B cell (primary cell): ENCODE results near the gene M1AP. TPM values are rescaled to one million over a fixed set of nuclear protein-coding genes. Genes with fewer than 3 reads are reported as not detected.
A peak's percentile ranks its signal among the peaks of the same experiment; 100 is the strongest.

Experiments
- ATAC-seq: fragments of 200-7000 bp; cut with Tn5 transposase; one replicate; pipeline ENCODE4 v1.10.0; 2021; ENCODE audit warnings: low read depth, mild to moderate bottlenecking, moderate number of reproducible peaks, moderate library complexity
- CTCF ChIA-PET: fragments of 350-600 bp; sonication (Branson Sonifier 250); formaldehyde crosslinking; loops from one replicate; lab custom pipeline; 2021; ENCODE audit warnings: antibody characterized with exemption, inconsistent platforms; lab: Charles Lee
- POLR2A ChIA-PET: fragments of 350-600 bp; sonication (Branson Sonifier 250); formaldehyde crosslinking; loops from one replicate; lab custom pipeline; 2021; ENCODE audit warnings: antibody characterized with exemption; lab: Charles Lee
- DNase-seq: peaks from one replicate; pipeline ENCODE4 v3.0.0; 2013
- H2AFZ ChIP-seq: 2 replicates; pipeline ENCODE4 v1.6.1; 2012; ENCODE audit warnings: mild to moderate bottlenecking, low read depth, low read length; ENCODE audit not compliant: insufficient read depth, poor library complexity, severe bottlenecking
- H3K27ac ChIP-seq, 2 donors: 1 replicate in 1 of 2; 2 replicates in 1 of 2; pipeline ENCODE4 v1.5.1; 2012 to 2013; ENCODE audit warnings: low read length in 2 of 2, mild to moderate bottlenecking in 2 of 2, moderate library complexity in 1 of 2
- H3K27me3 ChIP-seq, 4 experiments: fragments of 200-600 bp in 1 of 4; sonication (generic) in 1 of 4; replicated peaks in 1 of 4; 1 replicate in 2 of 4; 2 replicates in 2 of 4; pipeline versions ENCODE4 v1.6.1 to v1.7.0; 2013 to 2016; ENCODE audit warnings: low read length in 3 of 4, mild to moderate bottlenecking in 2 of 4, mixed read lengths in 1 of 4, moderate library complexity in 1 of 4; ENCODE audit not compliant: insufficient read depth in 4 of 4, control insufficient read depth in 3 of 4; ENCODE audit errors: control extremely low read depth in 1 of 4
- H3K36me3 ChIP-seq, 2 experiments: replicated peaks in 1 of 2; 1 replicate in 1 of 2; 2 replicates in 1 of 2; pipeline versions ENCODE4 v1.6.1 to v1.7.1; 2013; ENCODE audit warnings: low read length in 1 of 2; ENCODE audit not compliant: insufficient read depth in 2 of 2, control insufficient read depth in 1 of 2; ENCODE audit errors: control extremely low read depth in 1 of 2, extremely low read depth in 1 of 2
- H3K4me1 ChIP-seq, 2 donors: fragments of 200-600 bp in 1 of 2; sonication (generic) in 1 of 2; 1 replicate in 1 of 2; 2 replicates in 1 of 2; pipeline versions ENCODE4 v1.5.1 to v1.6.1; 2013 to 2017; ENCODE audit warnings: low read length in 2 of 2; ENCODE audit not compliant: control insufficient read depth in 2 of 2, insufficient read depth in 2 of 2
- H3K4me2 ChIP-seq: replicated peaks from 2 replicates; pipeline ENCODE3; 2012; ENCODE audit warnings: mild to moderate bottlenecking, low read depth, low read length; ENCODE audit not compliant: poor library complexity, severe bottlenecking
- H3K4me3 ChIP-seq, 5 experiments: fragments of 200-600 bp in 1 of 5; sonication (generic) in 1 of 5; 1 replicate in 3 of 5; 2 replicates in 2 of 5; pipeline versions ENCODE4 v1.5.1 to v1.7.0; 2011 to 2016; ENCODE audit warnings: low read length in 4 of 5, mild to moderate bottlenecking in 4 of 5, low read depth in 2 of 5, control low read depth in 1 of 5, moderate library complexity in 1 of 5; ENCODE audit not compliant: insufficient read depth in 1 of 5; ENCODE audit errors: control extremely low read depth in 1 of 5, extremely low read depth in 1 of 5
- H3K79me2 ChIP-seq: fragments of 200-600 bp; sonication (generic); one replicate; pipeline ENCODE4 v1.6.0; 2016; ENCODE audit warnings: low read length; ENCODE audit not compliant: control insufficient read depth, insufficient read depth
- H3K9ac ChIP-seq: fragments of 200-600 bp; sonication (generic); 2 replicates; pipeline ENCODE4 v1.6.1; 2017; ENCODE audit warnings: mild to moderate bottlenecking, low read length, moderate library complexity
- H3K9me3 ChIP-seq, 3 donors: one replicate each; pipeline versions ENCODE4 v1.6.1 to v1.7.1; 2013; ENCODE audit warnings: low read length in 2 of 3; ENCODE audit not compliant: control insufficient read depth in 2 of 3, insufficient read depth in 1 of 3; ENCODE audit errors: control extremely low read depth in 1 of 3
- H4K20me1 ChIP-seq: 2 replicates; pipeline ENCODE4 v1.6.0; 2012; ENCODE audit warnings: mild to moderate bottlenecking, low read length; ENCODE audit not compliant: insufficient read depth, control insufficient read depth, poor library complexity, severe bottlenecking
- H3K27ac Mint-ChIP-seq: one replicate; pipeline ENCODE4 v1.8.0; 2021; ENCODE audit warnings: mixed read lengths
- H3K27me3 Mint-ChIP-seq: one replicate; pipeline ENCODE4 v1.8.0; 2021; ENCODE audit warnings: mixed read lengths
- H3K4me1 Mint-ChIP-seq: one replicate; pipeline ENCODE4 v1.8.0; 2021; ENCODE audit warnings: mixed read lengths
- H3K4me3 Mint-ChIP-seq: one replicate; pipeline ENCODE4 v1.8.0; 2021; ENCODE audit warnings: mixed read lengths
- H3K9me3 Mint-ChIP-seq: one replicate; pipeline ENCODE4 v1.8.0; 2022; ENCODE audit warnings: mixed read lengths; ENCODE audit not compliant: insufficient read depth
- EZH2 ChIP-seq: IDR thresholded peaks from 2 replicates; pipeline ENCODE4 v1.6.1; 2012; ENCODE audit warnings: borderline replicate concordance, low read depth, mild to moderate bottlenecking, moderate library complexity, low read length; ENCODE audit not compliant: insufficient read depth, poor library complexity, severe bottlenecking
- WGBS: methylation state at CpG from one replicate; pipeline ENCODE4 v1.1.5; 2013; ENCODE audit warnings: missing lambda C conversion rate; ENCODE audit not compliant: insufficient coverage; 5-methylcytosine and 5-hydroxymethylcytosine counted together
- intact Hi-C: fragments of 100-400 bp; cut with micrococcal nuclease; formaldehyde crosslinking; loops from one replicate; pipeline ENCODE4 v1.10.0; 2022
- polyA plus RNA-seq: library from polyadenylated mRNA; depleted of rRNA; stranded (reverse); fragments of >200 nt; gene quantifications from 2 replicates; pipeline ENCODE4 v1.2.3, GENCODE V29; 2012
- total RNA-seq, 2 donors: library from RNA; stranded (reverse); fragments of 120-200 nt in 1 of 2; gene quantifications; 1 replicate in 1 of 2; 2 replicates in 1 of 2; pipeline versions ENCODE4 v1.2.3 to v1.2.4, GENCODE V29; 2013 to 2022
- TF ChIP-seq, protein P1 (sequence below): fragments of 200-600 bp; IDR thresholded peaks from one replicate; pipeline ENCODE4 v1.8.0; 2022; ENCODE audit warnings: antibody characterized with exemption, mild to moderate bottlenecking

The M1AP gene
- total and polyA plus RNA-seq, 2 donors (not counting 1 experiment from before 2014, with no cell fraction given): 0.15 TPM; not detected in 1

DNA sequence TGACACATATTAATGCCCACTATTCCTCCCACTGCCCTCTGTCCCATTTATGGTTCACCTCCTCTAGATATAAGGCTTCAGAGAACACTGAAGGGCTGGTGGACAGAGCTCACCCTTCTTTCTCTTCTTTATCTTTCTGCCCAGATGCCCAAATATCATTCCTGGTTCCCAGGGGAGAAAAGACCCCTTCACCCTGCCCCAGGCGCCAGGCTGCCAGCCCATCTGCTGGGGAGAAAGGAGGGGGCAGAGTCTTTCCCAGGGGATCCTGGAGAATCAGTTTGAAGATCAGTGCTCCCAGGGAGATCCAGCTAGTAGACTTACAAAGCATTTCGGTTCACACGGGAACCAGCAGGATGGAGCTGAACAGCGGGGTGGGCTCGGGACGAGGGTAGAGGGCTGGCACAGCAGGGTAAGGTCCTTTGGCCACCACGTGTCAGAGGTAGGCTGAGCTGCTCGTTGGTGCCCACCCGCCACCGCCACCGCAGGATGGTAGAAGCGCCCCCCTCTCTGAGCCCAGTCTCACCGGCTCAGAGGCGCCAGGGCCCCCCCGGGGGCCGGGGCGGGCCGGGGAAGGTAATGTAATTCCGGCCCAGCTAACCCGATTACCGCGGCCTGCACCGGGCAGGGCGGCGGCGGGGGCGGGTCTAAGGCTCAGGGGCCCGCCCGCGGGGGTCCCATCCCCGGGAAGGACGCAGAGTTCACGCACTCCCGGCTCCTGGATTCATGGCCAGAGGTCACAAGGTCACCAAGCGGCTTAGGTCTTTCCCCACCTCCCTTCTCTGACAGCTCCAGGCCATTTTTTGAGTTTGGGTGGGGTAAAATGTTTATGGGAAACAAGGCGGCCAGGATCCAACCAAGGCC, 135.2 kb downstream of the M1AP start:
- peaks cover 42 to 47% of the 10 kb centered on the region in 2 donors for H3K4me1 ChIP-seq
- peaks cover 2 to 75% (median 48%) of the 10 kb centered on the region in 4 experiments for H3K27me3 ChIP-seq
- Mint-ChIP-seq H3K4me3 (peak overlapping the region; percentile 60), H3K27ac (peak overlapping the region; percentile 53), H3K27me3 (peaks cover 51% of the 10 kb centered on the region), H3K4me1 (peaks cover 36% of the 10 kb centered on the region), H3K9me3 (no peaks in the 10 kb centered on the region)
- peaks cover 0 to 31% (median 0%) of the 10 kb centered on the region in 3 donors for H3K9me3 ChIP-seq
- POLR2A ChIA-PET: interaction anchor here (1.4 kb wide), 1 partner anchor 13 kb away, joined by 4 read pairs; the partner anchor contains the start of gene DQX1
- no peaks in the 10 kb centered on the region for H3K36me3 ChIP-seq
- H3K27ac ChIP-seq: no peak overlapping the region
- H3K79me2 ChIP-seq: no peaks in the 10 kb centered on the region
- 13% methylated on average over 35 of the region's 36 CpGs for WGBS
- TF ChIP-seq EZH2: no peak
- TF ChIP-seq, protein P1, sequence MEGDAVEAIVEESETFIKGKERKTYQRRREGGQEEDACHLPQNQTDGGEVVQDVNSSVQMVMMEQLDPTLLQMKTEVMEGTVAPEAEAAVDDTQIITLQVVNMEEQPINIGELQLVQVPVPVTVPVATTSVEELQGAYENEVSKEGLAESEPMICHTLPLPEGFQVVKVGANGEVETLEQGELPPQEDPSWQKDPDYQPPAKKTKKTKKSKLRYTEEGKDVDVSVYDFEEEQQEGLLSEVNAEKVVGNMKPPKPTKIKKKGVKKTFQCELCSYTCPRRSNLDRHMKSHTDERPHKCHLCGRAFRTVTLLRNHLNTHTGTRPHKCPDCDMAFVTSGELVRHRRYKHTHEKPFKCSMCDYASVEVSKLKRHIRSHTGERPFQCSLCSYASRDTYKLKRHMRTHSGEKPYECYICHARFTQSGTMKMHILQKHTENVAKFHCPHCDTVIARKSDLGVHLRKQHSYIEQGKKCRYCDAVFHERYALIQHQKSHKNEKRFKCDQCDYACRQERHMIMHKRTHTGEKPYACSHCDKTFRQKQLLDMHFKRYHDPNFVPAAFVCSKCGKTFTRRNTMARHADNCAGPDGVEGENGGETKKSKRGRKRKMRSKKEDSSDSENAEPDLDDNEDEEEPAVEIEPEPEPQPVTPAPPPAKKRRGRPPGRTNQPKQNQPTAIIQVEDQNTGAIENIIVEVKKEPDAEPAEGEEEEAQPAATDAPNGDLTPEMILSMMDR: no peak
- CTCF ChIA-PET: interaction anchor here (0.5 to 1.5 kb wide), 3 partner anchors 15 to 74 kb away, joined by 4 read pairs; no protein-coding TSS in a partner anchor
- H3K4me3 ChIP-seq: no peak overlapping the region
- no peak overlapping the region for H2AFZ ChIP-seq
- DNase-seq (no peak), ATAC-seq (no peak)
- intact Hi-C loops: no loop called here
- peaks cover 6% of the 10 kb centered on the region for H4K20me1 ChIP-seq
- H3K4me2 ChIP-seq: no peak overlapping the region
- no peak overlapping the region for H3K9ac ChIP-seq
